Right hindlimb (tissue), 1 donor: ENCODE results near the gene ZSCAN32.

Experiments
- DNase-seq: peaks from one replicate; pipeline ENCODE4 v3.0.0-alpha.2; 2018

Gene ZSCAN32

DNA sequence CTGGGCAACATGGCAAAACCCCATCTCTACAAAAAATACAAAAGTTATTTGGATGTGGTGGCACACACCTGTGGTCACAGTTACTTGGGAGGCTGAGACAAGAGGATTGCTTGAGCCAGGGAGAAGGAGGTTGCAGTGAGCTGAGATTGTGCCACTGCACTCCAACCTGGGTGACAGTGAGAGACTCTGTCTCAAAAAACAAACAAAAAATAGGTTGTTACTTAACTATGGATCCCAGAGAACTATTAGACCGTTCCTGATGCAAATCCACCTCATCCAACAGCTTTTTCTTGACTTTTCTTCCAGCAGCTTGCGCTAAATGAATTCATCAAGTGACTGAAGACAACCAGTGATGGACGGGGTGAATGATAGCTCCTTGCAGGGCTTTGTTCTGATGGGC is 45.2 kb downstream of the ZSCAN32 start, which contains the start of gene OR2C1:
Gene OR2C1 (plus strand): TSS at position 301 of the 400 bp plus-strand sequence. CDS start 52 bp downstream, at position 353.
- no peak for DNase-seq

DNA sequence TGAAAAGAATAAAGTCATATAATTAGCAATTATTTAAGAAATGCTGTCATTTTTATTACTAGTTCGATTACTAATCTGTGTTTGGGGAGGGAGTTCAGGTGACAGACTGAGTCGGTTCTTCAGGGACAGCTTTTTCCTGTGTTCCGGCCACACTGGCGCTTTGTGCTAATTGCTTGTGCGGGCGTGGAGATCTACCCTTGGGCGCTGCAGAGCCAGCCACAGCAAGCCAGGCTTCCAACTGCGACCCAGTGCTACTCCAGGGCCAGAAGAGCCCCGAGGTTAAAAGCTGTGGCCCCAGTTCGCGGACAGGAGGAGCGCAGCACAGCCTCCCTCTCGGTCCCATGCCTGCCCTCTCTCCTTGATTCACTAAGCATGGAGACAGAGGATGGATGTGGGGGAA is 51.6 kb downstream of the ZSCAN32 start:
- no peak for DNase-seq

DNA sequence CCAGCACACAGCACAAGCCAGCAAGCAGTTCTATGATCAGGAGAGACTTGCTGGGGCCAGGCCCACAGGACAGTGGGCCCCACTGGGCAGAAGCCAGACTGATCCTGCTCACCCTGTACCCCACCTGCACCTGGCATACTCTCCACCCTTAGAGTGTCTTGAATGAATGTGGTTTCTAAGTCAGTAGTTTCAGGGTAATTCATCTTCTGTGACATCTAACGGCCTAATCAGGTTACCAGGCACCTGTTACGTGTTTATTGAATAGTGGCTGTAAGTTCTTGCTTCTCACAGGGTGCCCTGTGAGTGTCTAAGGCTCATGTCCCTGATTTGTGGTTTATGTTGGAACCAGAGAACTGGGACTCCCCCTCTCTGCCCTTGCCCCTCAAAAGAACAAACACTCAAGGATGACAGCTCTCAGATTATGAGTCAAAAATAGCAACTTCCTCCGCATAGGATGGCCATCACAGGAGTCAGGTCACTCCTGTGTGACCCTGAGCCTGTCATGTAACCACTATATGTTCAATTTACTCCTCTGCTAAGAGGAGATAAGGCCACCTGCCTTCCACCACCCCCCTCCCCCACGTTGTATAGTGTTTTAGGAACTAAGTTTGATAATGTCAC is 52.1 kb downstream of the ZSCAN32 start:
- no peak for DNase-seq

DNA sequence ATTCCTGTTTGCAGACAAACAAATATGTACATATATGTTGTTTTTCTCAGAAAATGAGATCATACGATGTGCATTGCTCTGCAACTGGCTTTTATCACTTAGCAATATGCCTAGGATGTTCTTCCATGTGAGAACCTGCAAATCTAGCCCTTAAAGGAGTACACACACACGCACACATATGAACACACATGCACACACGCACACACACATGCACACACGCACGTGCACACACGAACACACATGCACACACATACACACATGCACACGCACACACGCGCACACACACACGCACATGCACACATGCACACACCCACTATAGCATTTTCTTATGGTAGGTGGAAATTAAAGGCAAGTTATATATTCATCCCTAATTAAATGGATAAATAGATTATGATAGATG is 53.2 kb downstream of the ZSCAN32 start:
- no peak for DNase-seq

DNA sequence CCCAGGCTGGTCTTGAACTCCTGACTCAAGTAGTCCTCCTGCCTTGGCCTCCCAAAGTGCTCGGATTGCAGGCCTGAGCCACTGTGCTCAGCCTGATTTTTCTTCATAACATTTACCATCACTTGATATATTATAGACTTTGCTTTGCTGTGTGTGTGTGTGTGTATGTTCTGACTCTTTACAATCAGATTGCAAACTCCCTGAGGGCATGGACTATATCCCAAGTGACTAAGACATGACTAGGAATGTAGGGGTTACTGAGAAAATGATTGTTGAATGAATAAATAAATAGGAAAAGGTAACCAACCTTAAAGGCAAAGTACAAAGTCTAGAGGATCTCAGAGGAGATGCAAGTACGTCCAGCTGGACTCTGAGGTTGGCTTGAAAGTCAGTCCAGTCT is 54.8 kb downstream of the ZSCAN32 start:
- DNase-seq, result no peak
